ENCODE results near the gene CEP72.

The CEP72 gene

DNA sequence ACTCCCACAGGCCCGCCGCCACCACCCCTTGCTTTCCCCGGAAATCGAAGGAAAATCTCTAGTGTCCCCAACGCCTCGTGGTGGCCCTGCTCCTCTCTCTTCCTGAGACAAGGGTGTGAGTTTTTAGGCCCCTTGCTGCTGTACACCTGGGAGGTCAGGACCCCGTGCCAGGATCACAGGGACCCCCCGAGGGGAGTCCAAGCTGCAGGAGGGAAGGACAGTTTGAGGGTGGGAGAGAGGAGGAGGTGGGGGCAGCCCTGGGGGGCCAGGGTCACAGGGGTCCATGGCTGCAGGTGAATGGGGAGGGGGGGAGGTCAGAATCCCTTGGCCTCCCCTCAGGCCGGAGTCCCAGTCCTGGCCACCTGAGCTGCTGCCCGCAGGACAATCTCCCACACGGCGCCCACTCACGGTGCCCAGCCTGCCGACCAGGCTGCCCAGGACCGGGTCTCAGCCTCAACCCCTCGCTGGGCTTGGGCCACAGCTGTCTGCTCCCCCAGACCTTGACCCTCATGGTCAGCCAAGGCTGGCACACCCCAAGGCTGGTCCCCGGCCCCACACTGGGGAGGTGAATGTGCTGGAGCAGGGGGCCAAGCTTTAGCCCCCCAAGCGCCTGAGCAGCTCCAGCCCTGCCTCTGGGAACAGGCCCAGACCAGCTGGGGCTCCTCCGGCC, 61.2 kb downstream of the CEP72 start:
- ChIA-PET CTCF (interaction anchor here (0.6 kb wide), 1 partner anchor 122 kb away, joined by 3 read pairs; no protein-coding TSS in a partner anchor), POLR2A (interaction anchor here (1.7 kb wide), 1 partner anchor 219 kb away, joined by 7 read pairs; the partner anchor contains the start of genes BRD9 and TRIP13)
- no peak for TF ChIP-seq FOXA1 (IDR thresholded peaks at IDR 0.05)
- no peak for TF ChIP-seq LEF1 (IDR thresholded peaks at IDR 0.05; ENCODE audit: borderline replicate concordance)
- TF ChIP-seq ELF4 (IDR thresholded peaks at IDR 0.05), result no peak
- no peak for TF ChIP-seq ZNF384 (IDR thresholded peaks at IDR 0.05)
- no peak for TF ChIP-seq NFRKB (IDR thresholded peaks at IDR 0.05)
- TF ChIP-seq SUZ12 (IDR thresholded peaks at IDR 0.05), result no peak
- TF ChIP-seq ARNT (IDR thresholded peaks at IDR 0.05), result no peak
- TF ChIP-seq FOXM1 (IDR thresholded peaks at IDR 0.05; ENCODE audit: borderline replicate concordance), result no peak
- no peak for TF ChIP-seq HDGF (IDR thresholded peaks at IDR 0.05; ENCODE audit: borderline replicate concordance)
- TF ChIP-seq TARDBP (IDR thresholded peaks at IDR 0.05), result no peak
- TF ChIP-seq FOXK2 (IDR thresholded peaks at IDR 0.05), result no peak
- no peak for TF ChIP-seq L3MBTL2 (conservative IDR thresholded peaks at IDR 0.05)
- TF ChIP-seq, protein P1, sequence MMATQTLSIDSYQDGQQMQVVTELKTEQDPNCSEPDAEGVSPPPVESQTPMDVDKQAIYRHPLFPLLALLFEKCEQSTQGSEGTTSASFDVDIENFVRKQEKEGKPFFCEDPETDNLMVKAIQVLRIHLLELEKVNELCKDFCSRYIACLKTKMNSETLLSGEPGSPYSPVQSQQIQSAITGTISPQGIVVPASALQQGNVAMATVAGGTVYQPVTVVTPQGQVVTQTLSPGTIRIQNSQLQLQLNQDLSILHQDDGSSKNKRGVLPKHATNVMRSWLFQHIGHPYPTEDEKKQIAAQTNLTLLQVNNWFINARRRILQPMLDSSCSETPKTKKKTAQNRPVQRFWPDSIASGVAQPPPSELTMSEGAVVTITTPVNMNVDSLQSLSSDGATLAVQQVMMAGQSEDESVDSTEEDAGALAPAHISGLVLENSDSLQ (IDR thresholded peaks at IDR 0.05), result no peak
- no peak for TF ChIP-seq CTBP1 (IDR thresholded peaks at IDR 0.05; ENCODE audit: borderline replicate concordance)
- no peak for TF ChIP-seq BHLHE40 (IDR thresholded peaks at IDR 0.05; ENCODE audit: borderline replicate concordance)
- TF ChIP-seq SP1 (IDR thresholded peaks at IDR 0.05), result no peak
- DNase-seq (ENCODE audit: extremely low spot score), result no peak

DNA sequence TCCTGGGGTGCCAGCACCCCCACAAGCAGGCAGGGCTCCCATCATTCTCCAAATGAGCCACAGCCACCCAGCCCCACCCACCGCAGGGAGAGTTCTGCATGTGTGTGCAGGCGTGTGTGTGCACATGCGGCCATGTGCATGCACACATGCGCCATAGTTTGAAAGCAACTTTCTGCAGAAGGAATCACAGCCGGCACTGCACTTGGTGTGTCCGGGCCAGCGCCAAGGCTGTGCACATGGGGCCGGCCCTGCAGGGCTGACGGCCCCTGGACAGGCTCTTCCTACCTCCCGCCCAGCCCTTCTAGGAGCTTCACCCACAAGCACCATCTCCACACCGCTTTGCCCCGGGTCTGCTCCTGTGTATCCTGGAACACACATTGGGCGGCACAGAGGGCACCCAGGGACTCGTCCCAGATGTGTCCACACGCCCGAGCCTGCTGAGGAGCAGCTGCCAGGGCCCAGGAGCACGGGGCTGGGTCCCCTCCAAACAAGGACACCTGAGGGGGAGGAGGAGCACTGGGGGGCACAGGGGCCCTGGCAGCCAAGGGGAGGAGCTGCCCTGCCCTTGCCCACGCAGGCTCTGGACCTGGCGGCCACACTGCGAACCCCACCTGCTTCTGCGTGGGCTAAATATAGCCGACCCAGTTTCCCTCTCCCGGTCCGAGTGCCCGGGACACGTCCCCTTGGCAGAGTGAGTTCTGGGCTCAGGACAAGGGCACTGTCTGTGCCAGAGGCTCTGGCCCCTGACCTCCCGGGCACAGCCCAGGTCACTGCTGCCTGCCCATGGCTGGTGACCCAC, 61.9 kb downstream of the CEP72 start:
- ChIA-PET CTCF (no interaction called here), POLR2A (interaction anchor here (1.7 kb wide), 1 partner anchor 219 kb away, joined by 7 read pairs; the partner anchor contains the start of genes BRD9 and TRIP13)
- TF ChIP-seq SUZ12 (IDR thresholded peaks at IDR 0.05), result no peak
- TF ChIP-seq TARDBP (IDR thresholded peaks at IDR 0.05), result no peak
- TF ChIP-seq, protein P1 (IDR thresholded peaks at IDR 0.05), result no peak
- no peak for TF ChIP-seq BHLHE40 (IDR thresholded peaks at IDR 0.05; ENCODE audit: borderline replicate concordance)
- TF ChIP-seq ZNF384 (IDR thresholded peaks at IDR 0.05), result no peak
- no peak for TF ChIP-seq SP1 (IDR thresholded peaks at IDR 0.05)
- TF ChIP-seq CTBP1 (IDR thresholded peaks at IDR 0.05; ENCODE audit: borderline replicate concordance), result no peak
- TF ChIP-seq FOXK2 (IDR thresholded peaks at IDR 0.05), result no peak
- TF ChIP-seq NFRKB (IDR thresholded peaks at IDR 0.05), result no peak
- no peak for TF ChIP-seq ARNT (IDR thresholded peaks at IDR 0.05)
- no peak for TF ChIP-seq ELF4 (IDR thresholded peaks at IDR 0.05)
- TF ChIP-seq L3MBTL2 (conservative IDR thresholded peaks at IDR 0.05), result no peak
- no peak for TF ChIP-seq FOXM1 (IDR thresholded peaks at IDR 0.05; ENCODE audit: borderline replicate concordance)
- TF ChIP-seq FOXA1 (IDR thresholded peaks at IDR 0.05), result no peak
- TF ChIP-seq HDGF (IDR thresholded peaks at IDR 0.05; ENCODE audit: borderline replicate concordance), result no peak
- no peak for TF ChIP-seq LEF1 (IDR thresholded peaks at IDR 0.05; ENCODE audit: borderline replicate concordance)
- no peak for DNase-seq (ENCODE audit: extremely low spot score)

DNA sequence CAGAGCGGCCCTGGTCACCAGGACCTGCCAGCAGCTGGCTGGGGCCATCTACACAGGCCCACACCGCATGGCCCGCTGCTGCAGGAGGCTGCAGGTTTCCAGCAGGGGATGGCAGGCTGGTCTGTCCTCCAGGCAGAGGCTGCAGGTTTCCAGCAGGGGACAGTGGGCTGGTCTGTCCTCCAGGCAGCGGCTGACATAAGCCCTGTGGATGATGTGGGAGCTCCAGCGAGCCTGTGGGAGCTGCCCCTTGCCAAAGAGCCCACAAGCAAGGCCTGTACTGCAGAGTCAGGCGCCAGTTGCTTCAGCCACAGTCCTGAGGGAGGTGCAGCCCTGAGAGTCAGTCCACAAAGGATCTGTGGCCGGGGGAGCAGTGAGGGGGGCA, 62.5 kb downstream of the CEP72 start:
- TF ChIP-seq, protein P1 (IDR thresholded peaks at IDR 0.05), result no peak
- TF ChIP-seq CTBP1 (IDR thresholded peaks at IDR 0.05; ENCODE audit: borderline replicate concordance), result no peak
- TF ChIP-seq FOXK2 (IDR thresholded peaks at IDR 0.05), result no peak
- no peak for TF ChIP-seq SUZ12 (IDR thresholded peaks at IDR 0.05)
- TF ChIP-seq ZNF384 (IDR thresholded peaks at IDR 0.05), result no peak
- TF ChIP-seq LEF1 (IDR thresholded peaks at IDR 0.05; ENCODE audit: borderline replicate concordance), result no peak
- no peak for TF ChIP-seq NFRKB (IDR thresholded peaks at IDR 0.05)
- TF ChIP-seq BHLHE40 (IDR thresholded peaks at IDR 0.05; ENCODE audit: borderline replicate concordance), result no peak
- no peak for TF ChIP-seq L3MBTL2 (conservative IDR thresholded peaks at IDR 0.05)
- no peak for TF ChIP-seq ELF4 (IDR thresholded peaks at IDR 0.05)
- ChIA-PET POLR2A (no interaction called here), CTCF (no interaction called here)
- no peak for DNase-seq (ENCODE audit: extremely low spot score)

DNA sequence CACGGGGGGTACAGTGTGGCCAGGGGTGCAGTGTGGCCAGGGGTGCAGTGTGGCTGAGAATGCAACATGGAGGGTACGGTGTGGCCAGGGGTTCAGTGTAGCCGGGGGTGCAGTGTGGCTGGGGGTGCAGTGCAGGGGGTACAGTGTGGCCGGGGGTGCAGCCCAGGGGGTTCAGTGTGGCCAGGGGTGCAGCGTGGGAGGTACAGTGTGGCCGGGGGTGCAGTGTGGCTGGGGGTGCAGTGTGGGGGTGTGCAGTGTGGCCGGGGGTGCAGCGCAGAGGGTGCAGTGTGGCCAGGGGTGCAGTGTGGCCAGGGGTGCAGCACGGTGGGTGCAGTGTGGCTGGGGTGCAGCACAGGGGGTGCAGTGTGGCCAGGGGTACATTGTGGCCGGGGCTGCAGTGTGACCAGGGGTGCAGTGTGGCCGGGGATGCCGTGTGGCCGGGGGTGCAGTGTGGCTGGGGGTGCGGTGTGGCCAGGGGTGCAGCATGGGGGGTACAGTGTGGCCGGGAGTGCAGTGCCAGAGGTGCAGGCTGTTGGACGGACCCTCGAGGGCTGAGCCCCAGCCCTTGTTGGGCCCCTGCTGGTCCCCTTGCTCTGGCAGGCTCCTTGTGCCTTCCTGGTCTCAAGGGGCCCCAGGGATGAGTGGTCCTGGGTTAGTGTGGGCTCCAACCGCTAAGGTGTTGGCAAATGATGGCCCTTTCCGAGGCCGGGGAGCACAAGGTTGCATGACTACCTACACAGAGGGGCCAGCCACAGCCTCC, 63.2 kb downstream of the CEP72 start:
- TF ChIP-seq BHLHE40 (IDR thresholded peaks at IDR 0.05; ENCODE audit: borderline replicate concordance) (no peak), HDGF (IDR thresholded peaks at IDR 0.05; ENCODE audit: borderline replicate concordance) (no peak), ARNT (IDR thresholded peaks at IDR 0.05) (no peak), SP1 (IDR thresholded peaks at IDR 0.05) (no peak), FOXM1 (IDR thresholded peaks at IDR 0.05; ENCODE audit: borderline replicate concordance) (no peak), ZNF384 (IDR thresholded peaks at IDR 0.05) (no peak), FOXA1 (IDR thresholded peaks at IDR 0.05) (no peak), LEF1 (IDR thresholded peaks at IDR 0.05; ENCODE audit: borderline replicate concordance) (no peak), TARDBP (IDR thresholded peaks at IDR 0.05) (no peak), ELF4 (IDR thresholded peaks at IDR 0.05) (no peak), NFRKB (IDR thresholded peaks at IDR 0.05) (no peak), SUZ12 (IDR thresholded peaks at IDR 0.05) (no peak), L3MBTL2 (conservative IDR thresholded peaks at IDR 0.05) (no peak), CTBP1 (IDR thresholded peaks at IDR 0.05; ENCODE audit: borderline replicate concordance) (no peak), FOXK2 (IDR thresholded peaks at IDR 0.05) (no peak)
- TF ChIP-seq, protein P1 (IDR thresholded peaks at IDR 0.05), result no peak
- ChIA-PET CTCF (no interaction called here), POLR2A (no interaction called here)
- DNase-seq (ENCODE audit: extremely low spot score), result no peak
